ENCODE data around the gene LRRC47. TPM values are rescaled to one million over a fixed set of nuclear protein-coding genes. Genes with fewer than 3 reads are reported as not detected.

The LRRC47 gene
- total RNA-seq, 4 donors from 2014 or later = 64.2 to 97.2 (median 89.9) TPM

DNA sequence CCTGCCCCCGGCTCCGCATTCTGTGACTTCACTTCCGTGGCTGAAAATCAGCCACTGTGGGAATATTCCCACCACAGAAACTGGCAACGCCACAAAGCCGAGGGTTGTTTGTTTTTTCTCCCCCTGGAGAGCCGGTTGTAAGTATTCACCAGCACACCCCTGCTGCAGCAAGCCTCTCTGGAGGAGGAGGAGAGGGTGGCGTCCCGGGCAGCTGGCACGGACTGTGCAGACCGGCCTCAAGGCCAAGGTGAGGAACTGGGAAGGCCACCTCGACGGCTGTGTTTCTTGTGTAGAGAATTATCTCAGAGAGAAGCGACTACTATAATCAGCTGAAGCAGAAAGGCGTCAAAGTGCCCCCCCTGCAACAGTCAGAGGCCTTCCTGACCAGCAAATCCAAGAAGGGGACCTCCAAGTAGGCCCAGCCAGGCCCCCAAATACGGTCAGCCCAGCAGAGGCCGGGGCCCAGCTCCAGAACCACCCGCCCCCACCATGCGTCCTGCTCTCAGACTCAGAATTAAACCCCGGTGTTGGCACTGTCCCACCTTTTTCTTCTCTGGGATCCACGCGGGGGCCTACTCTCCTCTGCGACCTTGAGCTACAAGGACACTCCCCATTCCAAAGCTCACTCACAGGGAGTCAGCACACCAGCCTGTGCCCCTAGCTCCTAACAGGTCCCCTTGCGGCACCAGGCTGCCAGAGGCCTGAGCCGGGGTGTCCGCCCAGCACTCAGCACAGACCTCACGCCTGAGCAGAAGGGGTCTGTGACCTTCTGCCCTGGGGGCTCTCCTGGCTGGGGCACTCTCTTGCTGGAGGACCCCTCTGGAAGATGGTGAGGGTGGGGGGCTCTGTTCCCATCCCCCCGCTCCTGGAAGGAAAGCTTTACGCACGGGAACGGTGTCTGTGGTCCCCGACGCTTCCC, 24.9 kb downstream of the LRRC47 start:
- in situ Hi-C loops (cut with MboI; ENCODE audit: low sequenced_read_pairs in 4 of 4) (no loop called here), intact Hi-C loops (cut with DNase I; ENCODE audit: low total_unique reads) (no loop called here)
- DNase-seq (no peak), ATAC-seq (no peak)
- no peaks in the 10 kb centered on the region for H3K36me3 ChIP-seq
- no peaks in the 10 kb centered on the region for H3K9me3 ChIP-seq
- no peak for TF ChIP-seq POLR2A (IDR thresholded peaks at IDR 0.05)
- TF ChIP-seq, protein P1, sequence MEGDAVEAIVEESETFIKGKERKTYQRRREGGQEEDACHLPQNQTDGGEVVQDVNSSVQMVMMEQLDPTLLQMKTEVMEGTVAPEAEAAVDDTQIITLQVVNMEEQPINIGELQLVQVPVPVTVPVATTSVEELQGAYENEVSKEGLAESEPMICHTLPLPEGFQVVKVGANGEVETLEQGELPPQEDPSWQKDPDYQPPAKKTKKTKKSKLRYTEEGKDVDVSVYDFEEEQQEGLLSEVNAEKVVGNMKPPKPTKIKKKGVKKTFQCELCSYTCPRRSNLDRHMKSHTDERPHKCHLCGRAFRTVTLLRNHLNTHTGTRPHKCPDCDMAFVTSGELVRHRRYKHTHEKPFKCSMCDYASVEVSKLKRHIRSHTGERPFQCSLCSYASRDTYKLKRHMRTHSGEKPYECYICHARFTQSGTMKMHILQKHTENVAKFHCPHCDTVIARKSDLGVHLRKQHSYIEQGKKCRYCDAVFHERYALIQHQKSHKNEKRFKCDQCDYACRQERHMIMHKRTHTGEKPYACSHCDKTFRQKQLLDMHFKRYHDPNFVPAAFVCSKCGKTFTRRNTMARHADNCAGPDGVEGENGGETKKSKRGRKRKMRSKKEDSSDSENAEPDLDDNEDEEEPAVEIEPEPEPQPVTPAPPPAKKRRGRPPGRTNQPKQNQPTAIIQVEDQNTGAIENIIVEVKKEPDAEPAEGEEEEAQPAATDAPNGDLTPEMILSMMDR (IDR thresholded peaks at IDR 0.05 in 4 of 5, conservative IDR thresholded peaks at IDR 0.05 in 1 of 5) = no peak
- H3K4me1 ChIP-seq = peaks cover 6 to 24% of the 10 kb centered on the region in 2 donors
- no peaks in the 10 kb centered on the region for H3K27me3 ChIP-seq
- H3K4me3 ChIP-seq = peak overlapping the region; percentile 62 to 80 (median 66)
- no peak overlapping the region for H3K27ac ChIP-seq

DNA sequence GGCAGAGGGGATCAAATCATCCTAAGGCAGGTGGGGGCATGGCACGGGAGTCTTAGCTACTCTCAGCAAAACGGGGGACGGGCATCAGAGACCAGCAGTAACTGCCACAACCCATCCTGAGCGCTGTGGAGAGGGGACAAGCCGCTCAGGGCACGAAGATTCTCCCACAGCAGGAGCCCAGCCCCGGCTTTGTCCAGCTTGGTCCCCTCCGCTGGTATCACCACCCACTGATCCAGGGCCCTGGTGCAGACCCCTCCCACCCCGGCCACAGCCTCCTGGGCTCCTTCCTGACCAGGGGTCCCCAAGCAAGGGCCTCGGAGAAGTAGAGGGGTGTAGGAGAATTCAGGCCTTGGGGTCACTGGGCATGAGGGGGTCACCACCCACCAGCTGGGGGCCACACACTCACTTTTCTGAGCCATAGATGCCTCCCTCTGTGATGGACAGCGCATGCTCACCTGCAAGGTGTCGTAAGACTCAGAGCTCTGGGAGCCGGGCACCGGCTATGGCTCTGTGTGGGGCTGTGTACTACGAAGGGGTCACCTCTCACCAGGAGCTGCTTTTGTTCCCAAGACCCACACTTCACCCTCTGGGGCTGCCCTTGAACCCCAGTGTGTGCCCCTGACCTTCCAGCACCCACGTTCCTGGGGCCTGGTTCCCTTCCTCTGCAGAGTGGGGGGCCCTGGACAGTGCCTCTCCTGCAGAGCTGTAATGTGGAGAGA, 26.1 kb downstream of the LRRC47 start:
- H3K9me3 ChIP-seq = no peaks in the 10 kb centered on the region
- no peak overlapping the region for H3K4me3 ChIP-seq
- intact Hi-C loops (cut with DNase I; ENCODE audit: low total_unique reads) = no loop called here
- TF ChIP-seq, protein P1 (IDR thresholded peaks at IDR 0.05 in 4 of 5, conservative IDR thresholded peaks at IDR 0.05 in 1 of 5) = no peak
- no peak for TF ChIP-seq POLR2A (IDR thresholded peaks at IDR 0.05)
- H3K27ac ChIP-seq = no peak overlapping the region
- in situ Hi-C loops (cut with MboI; ENCODE audit: low sequenced_read_pairs in 4 of 4) = no loop called here
- ATAC-seq (no peak), DNase-seq (no peak)
- no peaks in the 10 kb centered on the region for H3K36me3 ChIP-seq
- peaks cover 6 to 17% of the 10 kb centered on the region in 2 donors for H3K4me1 ChIP-seq
- no peaks in the 10 kb centered on the region for H3K27me3 ChIP-seq

DNA sequence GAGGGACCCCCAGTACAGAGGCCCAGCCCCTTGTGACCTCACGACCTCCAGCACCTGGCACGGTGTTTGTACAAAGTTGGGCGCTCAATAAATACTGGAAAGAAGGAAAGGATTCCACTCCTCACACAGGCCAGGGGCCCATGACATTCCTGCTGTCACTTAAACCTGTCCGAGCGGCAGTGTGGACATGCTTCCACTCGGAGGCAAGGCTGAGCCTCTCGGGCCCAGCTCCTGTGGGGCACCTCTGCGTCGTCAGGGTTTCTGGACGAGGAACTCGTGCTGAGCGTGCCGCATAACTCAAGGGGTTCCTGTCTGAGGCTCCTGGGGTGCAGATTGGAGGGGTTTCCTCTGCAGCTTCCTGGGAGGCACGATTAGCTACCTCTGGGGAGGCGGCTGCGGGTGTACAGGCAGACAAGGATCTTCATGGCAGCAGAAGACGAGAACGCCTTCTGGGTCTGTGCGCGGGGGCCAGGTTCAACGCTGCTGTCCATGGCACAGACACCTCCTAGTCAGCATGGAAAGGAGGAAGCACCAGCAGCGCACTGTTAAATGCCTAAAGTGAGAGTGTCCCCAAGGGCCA, 27.4 kb downstream of the LRRC47 start:
- H3K4me3 ChIP-seq = no peak overlapping the region
- intact Hi-C loops (cut with DNase I; ENCODE audit: low total_unique reads) (no loop called here), in situ Hi-C loops (cut with MboI; ENCODE audit: low sequenced_read_pairs in 4 of 4) (no loop called here)
- no peak for ATAC-seq
- peaks cover 6 to 16% of the 10 kb centered on the region in 2 donors for H3K4me1 ChIP-seq
- no peaks in the 10 kb centered on the region for H3K27me3 ChIP-seq
- no peak for TF ChIP-seq POLR2A (IDR thresholded peaks at IDR 0.05)
- TF ChIP-seq, protein P1 (IDR thresholded peaks at IDR 0.05 in 4 of 5, conservative IDR thresholded peaks at IDR 0.05 in 1 of 5) = no peak
- H3K27ac ChIP-seq = no peak overlapping the region
- H3K36me3 ChIP-seq = no peaks in the 10 kb centered on the region
- H3K9me3 ChIP-seq = no peaks in the 10 kb centered on the region
- DNase-seq = no peak

DNA sequence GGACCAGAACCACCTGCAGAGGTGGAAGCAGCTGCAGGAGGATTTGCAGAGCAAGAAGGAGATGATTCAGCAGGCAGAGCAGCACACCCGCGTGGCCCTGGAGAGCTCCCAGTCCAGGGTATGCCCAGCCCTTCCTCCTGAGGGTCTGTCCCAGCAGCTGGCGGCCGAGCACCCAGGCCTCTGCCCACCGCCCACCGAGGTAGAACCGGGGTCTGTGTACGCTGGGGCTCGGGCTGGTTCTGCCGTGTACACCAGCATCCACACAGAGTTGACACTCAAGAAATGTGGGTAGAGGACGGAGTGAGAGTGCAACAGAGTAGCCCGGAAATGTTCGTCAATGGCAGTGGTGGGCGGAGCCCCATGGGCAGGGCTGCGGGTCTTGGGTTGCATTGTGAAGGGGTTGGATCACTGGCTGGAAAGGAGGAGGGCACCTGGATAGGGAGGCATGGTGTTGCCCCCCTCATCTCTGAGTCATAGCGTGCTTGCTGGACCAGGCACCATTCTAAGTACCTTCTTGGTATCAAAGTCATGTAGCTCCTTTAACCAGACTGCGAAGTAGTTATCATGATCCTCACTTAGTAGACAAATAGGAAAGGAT, 28.9 kb downstream of the LRRC47 start:
- Histone ChIP-seq H3K9me3 (no peaks in the 10 kb centered on the region), H3K36me3 (no peaks in the 10 kb centered on the region), H3K4me3 (no peak overlapping the region), H3K4me1 (peaks cover 6 to 12% of the 10 kb centered on the region in 2 donors), H3K27ac (no peak overlapping the region), H3K27me3 (no peaks in the 10 kb centered on the region)
- intact Hi-C loops (cut with DNase I; ENCODE audit: low total_unique reads) = no loop called here
- DNase-seq (no peak), ATAC-seq (no peak)
- TF ChIP-seq, protein P1 (IDR thresholded peaks at IDR 0.05 in 4 of 5, conservative IDR thresholded peaks at IDR 0.05 in 1 of 5) = no peak
- no peak for TF ChIP-seq POLR2A (IDR thresholded peaks at IDR 0.05)
- in situ Hi-C loops (cut with MboI; ENCODE audit: low sequenced_read_pairs in 4 of 4) = no loop called here

Measured in gastrocnemius medialis (tissue), 4 donors.